ENCODE data around the gene SHANK1.
"Not testable (repeated sequence)": the region's sequence is repeated elsewhere in the genome, so short reads cannot be mapped to it uniquely, and the experiment has no call there.

SHANK1 gene

DNA sequence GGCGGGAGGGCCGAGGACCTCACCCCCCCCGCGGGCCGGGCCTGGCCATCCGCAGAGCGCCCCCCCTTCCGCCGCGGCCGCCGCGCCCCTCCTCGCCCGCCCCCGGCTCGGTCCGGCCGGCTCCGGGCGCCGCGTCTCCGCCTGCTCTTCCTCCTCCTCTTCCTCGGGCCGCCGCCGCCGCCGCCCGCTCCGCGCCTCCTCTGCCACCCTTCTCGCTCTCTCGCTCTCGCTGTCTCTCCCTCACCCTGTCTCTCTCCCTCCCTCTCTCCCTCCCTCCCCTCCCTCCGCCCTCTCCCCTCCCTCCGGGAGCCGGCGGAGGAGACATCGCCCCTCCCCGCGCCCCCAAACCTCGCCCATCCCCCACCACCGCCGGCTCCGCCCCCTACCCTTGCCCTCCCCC is at the start of gene SHANK1:
TSS of gene SHANK1 (minus strand) at position 237 of the 400 bp plus-strand sequence. CDS start 2,883 bp downstream, outside the sequence.
- DNase-seq, result no peak

DNA sequence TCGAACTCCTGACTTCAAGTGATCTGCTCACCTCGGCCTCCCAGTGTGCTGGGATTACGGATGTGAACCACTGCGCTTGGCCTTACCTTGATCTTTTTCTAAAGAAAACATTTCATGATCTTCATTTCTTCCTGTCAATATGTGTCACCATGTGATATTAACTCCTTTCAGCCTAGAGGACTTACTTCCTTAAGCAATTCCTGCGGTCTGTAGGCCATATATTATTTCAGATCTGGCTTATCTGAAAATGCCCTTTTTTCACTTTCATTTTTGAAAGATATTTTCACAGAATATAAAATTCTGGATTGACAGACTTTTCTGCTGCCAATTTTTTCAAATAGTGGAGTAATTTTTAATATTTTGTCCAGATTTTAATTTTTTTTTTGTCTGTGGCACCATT is 48.7 kb upstream of the SHANK1 start:
- DNase-seq, result no peak

DNA sequence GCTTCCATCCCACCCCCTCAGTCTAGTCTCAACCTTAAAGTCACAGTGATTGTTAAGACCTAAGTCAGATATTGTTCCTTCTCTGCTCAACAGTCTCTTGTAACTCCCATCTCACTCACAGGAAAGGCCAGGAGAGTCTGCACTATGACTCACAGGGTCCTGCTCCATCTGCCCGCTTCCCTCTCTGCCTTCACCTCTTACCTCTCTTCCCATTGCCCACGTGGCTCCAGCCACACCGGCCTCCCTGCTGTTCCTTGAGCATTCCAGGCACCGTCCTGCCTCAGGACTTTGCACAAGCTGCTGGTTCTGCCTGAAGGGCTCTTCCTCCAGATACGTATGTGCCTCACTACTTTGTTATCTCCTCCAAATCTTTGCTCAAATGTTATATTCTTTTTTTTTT is 47.7 kb upstream of the SHANK1 start:
- DNase-seq, result not testable (repeated sequence)

DNA sequence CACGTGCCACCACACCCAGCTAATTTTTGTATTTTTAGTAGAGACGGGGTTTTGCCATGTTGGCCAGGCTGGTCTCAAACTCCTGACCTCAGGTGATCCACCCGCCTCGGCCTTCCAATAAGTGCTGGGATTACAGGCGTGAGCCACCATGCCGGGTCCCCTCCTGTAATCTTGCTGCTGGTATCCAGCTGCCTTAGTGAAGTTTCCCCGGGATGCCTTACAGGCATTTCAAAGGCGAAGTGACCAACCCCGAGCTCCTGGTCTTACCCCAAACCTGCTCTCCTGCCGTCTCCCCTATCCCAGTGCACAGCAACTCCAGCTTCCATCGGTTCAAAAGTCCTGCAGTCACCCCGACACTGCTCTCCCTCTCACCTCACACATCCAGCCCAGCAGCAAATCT is 47.1 kb upstream of the SHANK1 start:
- not testable (repeated sequence) for DNase-seq

DNA sequence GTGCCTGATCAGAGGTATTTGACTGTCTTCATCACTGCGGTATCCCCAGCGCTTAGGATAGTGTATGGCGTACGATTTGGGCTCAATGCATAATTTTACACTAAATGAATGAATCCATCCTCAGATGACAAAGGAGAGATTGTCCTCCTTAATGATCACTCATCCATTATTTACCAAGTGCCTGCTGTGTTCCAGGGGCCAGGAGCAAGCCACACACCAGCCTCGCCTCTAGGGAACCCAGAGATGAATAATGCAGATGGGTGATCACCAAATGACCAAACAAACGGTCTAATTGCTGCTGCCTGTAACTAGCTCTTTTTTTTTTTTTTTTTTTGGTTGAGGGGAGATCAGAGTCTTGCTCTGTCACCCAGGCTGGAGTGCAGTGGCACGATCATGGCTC is 44.8 kb upstream of the SHANK1 start:
- no peak for DNase-seq

DNA sequence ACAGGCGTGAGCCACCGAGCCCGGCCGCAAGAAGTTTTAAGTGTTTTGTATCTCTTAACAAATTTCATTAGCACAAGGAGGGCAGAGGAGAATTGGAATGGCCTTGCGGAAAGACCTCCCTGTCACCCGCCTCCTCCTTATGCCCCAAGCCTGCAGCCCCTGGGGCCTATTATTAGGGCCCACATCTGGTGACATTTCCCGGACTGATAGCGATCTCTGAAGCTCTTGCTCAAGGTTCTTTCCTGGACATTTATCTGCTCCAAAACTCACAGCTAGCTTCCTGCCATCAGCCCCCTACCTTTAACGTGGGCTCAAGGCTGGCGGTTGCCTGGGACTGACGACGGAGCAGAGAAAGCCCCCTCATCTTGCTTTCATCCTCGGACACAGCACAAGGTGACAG is 43.9 kb upstream of the SHANK1 start:
- DNase-seq, result not testable (repeated sequence)

DNA sequence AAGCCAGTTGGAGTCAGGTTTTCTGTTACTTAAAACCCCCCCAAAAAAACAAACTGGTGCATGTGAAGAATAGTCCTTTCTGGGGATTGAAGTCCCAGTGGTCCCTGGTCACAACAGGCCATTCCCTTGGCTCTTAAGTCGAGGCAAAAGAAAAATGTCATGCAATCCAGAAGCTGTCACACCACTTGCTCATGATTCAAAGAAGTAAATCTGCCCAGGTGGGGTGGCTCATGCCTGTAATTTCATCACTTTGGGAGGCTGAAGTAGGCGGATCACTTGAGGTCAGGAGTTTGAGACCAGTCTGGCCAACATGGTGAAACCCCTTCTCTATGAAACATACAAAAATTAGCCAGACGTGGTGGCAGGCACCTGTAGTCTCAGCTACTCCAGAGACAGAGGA is 41.9 kb upstream of the SHANK1 start:
- not testable (repeated sequence) for DNase-seq

DNA sequence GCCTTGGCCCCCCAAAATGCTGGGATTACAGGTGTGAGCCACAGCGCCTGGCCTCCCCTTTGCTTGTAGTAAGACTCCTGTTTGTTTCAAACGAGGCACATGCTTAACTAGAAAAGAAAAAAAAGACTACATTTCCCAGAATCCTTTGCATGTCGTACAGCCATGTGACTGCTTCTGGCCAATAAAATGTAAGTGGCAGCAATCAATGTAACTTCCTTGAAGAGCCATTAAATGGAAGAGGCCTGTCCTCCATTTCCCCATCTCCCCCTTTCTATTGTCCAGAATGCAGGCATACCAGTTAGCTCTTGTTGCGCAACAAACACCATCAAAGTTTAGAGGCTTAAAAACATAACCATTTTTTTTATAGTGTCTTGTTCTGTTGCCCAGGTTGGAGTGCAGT is 40.3 kb upstream of the SHANK1 start:
- no peak for DNase-seq

DNA sequence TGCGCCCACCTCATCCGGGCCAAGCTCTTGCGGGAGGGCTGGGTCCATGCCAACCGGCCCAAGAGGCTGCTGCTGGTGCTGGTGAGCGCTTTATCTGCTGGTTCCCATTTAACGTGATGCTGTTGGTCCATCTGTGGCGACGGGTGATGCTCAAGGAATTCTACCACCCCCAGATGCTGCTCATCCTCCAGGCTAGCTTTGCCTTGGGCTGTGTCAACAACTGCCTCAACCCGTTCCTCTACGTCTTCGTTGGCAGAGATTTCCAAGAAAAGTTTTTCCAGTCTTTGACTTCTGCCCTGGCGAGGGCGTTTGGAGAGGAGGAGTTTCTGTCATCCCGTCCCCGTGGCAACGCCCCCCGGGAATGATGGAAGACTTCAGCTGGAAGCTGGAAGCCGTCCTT is 39.5 kb upstream of the SHANK1 start:
- DNase-seq, result not testable (repeated sequence)

DNA sequence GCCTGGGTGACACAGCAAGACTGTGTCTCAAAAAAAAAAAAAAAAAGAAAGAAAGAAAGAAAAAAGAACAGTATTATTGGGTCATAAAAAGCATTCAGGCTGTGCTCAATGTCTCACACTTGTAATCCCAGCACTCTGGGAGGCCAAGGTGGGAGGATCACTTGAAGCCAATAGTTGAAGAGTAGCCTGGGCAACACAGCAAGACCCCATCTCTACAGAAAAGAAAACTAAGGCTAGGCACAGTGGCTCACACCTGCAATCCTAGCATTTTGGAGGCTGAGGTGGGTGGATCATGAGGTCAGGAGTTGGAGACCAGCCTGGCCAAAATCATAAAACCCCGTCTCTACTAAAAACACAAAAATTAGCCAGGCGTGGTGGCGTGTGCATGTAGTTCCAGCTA is 38.0 kb upstream of the SHANK1 start:
- DNase-seq, result not testable (repeated sequence)

DNA sequence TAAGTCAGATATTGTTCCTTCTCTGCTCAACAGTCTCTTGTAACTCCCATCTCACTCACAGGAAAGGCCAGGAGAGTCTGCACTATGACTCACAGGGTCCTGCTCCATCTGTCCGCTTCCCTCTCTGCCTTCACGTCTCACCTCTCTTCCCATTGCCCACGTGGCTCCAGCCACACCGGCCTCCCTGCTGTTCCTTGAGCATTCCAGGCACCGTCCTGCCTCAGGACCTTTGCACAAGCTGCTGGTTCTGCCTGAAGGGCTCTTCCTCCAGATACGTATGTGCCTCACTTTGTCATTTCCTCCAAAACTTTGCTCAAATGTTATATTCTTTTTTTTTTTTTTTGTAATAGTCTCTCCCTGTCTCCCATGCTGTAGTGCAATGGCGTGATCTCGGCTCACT is 36.6 kb upstream of the SHANK1 start:
- DNase-seq, result not testable (repeated sequence)

DNA sequence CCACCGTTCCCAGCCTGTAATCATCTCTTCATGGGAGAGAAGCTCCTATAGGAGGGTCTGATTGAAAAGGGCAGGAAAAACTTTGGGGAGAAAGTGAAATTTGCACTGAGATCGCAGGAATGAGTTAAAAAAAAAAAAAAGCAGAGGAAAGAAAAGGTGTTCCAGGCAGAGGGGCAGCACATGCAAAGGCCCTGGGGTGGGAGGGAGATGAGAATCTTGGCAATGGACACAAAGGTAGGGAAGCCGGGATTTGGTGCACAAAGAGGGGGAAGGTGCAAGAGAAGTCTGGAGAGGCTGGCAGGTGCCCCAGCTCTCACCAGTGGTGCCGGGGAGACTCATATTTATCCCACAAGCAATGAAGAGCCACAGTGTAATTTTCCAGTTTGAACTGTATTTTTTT is 34.3 kb upstream of the SHANK1 start:
- DNase-seq, result no peak

DNA sequence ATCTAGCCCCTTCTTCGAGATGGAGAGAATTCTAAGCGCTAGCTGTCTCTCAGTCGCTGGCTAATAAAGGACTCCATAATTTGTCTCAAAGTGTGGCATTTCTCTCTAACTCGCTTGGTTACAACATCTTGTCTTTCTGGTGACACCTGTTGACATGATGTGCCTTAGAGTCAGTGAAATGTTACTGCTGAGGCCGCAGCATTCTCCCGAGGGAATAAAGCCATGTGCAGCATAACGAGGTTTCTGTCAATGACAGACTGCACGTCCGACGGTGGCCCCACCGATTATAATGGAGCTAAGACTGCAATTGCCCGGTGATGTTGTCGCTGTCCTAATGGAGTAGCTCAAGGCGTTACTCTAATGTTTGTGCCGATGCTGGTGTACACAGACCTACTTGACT is 30.4 kb upstream of the SHANK1 start:
- DNase-seq, result no peak

DNA sequence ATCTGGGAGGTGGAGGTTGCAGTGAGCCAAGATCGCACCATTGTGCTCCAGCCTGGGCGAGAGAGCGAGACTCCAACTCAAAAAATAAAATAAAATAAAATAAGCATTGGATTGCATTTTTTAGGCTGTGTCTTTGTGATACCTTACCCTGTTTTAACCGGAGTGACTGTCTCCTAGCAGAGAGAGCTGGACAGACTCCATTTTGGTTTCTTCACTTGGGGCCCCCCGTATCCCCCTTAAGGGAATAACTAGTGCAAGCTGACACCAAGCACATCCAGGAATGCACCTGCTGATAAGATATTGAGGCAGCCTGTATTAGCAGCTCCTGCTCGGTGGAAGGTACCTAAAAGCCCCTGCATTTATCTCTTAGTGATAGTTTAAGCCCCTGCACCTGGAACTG is 29.9 kb upstream of the SHANK1 start:
- DNase-seq, result no peak

DNA sequence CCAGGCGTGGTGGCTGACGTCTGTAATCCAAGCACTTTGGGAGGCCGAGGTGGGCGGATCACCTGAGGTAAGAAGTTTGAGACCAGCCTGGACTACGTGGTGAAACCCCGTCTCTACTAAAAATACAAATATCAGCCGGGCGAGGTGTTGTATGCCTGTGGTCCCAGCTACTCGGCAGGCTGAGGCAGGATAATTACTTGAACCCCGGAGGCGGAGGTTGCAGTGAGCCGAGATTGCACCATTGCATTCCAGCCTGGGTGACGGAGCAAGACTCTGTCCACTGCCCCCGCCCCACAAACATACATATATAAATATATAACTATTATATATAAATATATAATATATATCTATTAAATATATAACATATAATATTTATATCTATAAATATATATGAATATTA is 27.5 kb upstream of the SHANK1 start:
- DNase-seq, result not testable (repeated sequence)

DNA sequence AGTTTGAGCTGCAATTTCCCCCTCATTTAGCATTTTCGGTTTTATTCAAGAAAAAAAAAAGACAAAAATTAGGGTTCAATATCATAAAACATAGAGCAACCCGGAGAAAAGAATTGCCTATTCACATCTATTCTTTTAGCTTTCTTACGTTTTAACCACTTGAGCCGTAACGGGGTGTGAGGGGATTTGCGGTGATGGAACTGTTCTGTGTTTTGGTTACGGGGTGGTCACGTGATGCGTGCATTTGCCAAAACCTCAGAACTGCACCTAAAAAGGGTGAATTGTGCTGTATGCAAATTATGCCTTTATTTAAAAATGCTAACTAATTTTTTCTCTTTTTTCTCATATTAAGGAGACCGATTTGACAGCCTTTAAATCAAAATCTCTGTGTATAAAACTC is 25.6 kb upstream of the SHANK1 start:
- DNase-seq, result no peak

DNA sequence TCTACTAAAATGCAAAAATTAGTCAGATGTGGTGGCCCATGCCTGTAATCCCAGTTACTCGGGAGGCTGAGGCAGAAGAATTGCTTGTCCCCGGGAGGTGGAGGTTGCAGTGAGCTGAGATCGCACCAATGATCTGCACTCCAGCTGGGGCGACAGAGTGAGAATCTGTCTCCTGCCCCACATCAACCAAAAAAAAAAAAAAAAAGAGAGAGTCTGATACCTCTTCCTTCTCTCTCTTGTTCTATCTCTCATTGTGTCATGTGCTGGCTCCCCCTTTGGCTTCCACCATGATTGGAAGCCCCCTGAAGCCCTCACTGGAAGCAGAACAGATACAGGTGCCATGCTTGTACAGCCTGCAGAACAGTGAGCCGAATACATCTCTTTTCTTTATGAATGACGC is 23.9 kb upstream of the SHANK1 start:
- DNase-seq, result no peak

DNA sequence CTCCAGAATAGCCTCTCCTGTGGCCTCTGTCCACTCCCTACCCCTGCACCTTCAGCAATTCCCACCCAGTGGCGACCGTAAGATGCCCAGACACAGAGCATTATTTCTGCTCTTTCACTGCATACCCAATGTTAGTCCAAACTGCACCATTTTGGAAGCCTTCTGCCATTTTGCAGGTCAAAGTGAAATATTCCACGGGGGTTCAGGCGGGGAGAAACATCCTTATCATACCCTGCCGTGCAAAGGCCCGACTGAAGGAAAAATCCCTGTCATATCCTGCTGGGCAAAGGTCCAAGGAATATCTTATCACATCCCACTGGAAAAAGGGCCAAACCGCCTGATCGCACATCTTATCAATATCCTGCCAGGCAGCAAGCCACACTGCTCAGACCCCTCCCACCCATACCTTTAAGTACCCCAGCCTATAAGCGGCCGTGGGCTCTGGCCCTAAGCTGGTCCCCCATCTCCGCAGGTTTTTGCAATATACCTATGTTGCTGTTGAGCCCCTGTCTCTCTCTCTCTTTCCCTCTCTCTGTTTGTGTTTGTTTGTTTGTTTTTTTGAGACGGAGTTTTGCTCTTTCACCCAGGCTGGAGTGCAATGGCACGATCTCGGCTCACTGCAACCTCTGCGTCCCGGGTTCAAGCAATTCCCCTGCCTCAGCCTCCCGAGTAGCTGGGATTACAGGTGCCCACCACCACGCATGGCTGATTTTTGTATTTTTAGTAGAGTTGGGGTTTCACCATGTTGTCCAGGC is 21.8 kb upstream of the SHANK1 start:
- no peak for DNase-seq

DNA sequence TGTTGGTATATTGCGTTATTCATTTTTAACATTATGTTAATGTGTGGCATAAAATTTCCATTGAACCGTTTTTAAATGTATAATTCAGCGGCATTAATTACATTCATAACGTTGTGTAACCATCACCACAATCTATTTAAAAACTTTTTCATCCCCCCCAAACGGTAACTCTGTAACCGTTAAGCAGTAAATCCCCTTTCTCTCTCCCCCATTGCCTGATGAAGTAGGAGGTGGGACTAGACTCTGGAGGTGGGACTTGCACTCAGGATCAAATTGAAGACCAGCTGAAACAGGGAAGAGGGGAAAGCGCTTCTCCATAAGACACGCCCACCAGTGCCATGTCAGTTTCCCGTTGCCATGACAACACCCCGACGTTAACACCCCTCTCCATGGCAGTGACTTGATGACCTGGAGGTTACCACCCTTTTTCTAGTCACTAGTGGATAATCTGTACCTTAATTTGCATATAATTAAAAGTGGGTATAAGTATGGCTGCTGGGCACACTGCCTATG is 20.4 kb upstream of the SHANK1 start:
- no peak for DNase-seq

DNA sequence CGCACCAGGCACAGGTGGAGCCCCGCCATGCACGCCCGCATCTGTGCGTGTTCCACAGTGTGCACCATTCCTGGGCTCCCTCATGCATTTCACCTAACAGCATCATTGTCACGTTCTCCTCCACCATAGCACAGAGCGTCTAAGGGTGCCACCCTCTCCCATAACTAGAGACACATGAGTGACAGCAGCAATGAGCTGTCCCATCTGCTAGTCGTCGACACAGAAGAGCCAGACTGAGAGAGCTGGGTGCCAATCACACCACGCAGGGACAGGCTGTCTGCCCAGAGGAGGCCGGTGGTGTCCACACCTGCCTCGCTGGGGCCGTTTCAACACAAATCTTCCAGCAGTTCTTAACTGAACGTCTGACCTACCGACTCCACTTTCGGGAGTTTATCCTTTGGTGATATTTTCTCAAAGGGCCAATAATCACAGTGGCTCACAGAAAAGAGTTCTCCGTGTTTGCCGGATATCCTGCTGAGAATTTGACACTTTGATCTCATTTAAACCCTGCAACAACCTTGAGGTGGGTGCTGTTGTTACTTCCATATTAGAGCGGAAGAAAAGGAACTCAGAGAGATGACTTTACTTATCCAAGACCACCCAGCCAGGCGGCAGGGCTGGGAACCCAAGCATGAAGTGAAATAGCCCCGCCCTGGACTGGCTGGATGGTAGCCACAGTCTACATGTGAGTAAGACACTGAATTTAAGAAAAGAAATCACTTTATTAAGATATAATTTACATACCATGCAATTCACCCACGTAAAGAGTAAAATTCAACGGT is 19.7 kb upstream of the SHANK1 start:
- DNase-seq, result no peak

DNA sequence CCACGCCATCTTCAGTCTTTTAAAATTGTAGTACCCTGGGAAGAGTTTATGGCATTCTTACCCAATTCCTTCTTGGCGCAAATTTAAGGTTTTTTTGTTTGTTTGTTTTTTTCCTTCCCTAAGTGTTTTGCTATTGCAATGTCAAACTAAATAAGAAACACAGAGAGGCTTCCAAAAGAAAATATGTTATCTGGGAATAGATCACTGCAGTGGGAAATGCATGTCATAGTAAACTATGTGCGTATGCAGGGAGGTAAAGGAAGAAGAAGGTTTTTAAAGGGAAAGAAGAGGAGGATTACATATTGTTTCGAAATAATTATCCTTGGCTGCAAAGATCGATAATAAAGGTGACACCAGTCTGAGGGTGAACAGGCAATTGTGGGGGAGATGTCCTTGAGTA is 16.7 kb upstream of the SHANK1 start:
- no peak for DNase-seq

DNA sequence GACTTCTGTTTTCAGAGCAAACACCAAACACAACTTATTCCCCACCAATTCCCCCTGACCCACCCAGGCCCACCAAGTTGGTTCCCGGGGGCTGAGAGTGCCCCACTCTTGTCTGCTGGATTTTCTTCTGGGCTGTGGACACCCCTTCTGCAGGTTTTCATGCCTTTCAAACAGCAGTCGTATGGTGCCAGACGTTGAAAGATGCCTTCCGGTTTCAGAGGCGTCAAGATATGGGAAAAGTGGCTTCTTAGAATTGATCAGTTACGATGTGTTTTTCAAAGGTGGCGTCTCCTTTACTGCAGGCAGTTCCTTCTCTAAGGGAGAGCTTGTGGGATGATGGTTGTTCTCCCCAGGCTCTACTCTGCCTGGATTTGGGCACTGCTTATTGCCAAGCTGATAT is 16.3 kb upstream of the SHANK1 start:
- no peak for DNase-seq

DNA sequence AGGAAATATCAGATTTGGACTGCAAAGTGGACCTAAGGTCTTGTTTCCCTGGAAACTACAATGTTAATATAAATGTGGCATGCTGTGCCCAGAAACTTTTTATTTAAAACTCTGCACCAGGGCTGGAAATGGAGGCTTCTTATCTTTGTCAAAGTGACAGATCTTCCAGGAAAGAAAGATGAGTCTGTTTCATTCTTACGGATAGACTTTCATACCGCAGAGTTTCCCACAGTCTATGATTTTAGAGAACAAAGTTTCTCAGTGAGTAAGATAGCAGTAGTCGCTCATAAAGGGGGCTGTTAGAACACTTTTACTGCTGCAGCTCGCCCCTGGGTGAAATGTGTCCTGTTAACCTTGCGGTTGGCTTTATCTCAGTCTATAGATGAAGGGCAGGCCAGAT is 10.3 kb upstream of the SHANK1 start:
- DNase-seq, result no peak

DNA sequence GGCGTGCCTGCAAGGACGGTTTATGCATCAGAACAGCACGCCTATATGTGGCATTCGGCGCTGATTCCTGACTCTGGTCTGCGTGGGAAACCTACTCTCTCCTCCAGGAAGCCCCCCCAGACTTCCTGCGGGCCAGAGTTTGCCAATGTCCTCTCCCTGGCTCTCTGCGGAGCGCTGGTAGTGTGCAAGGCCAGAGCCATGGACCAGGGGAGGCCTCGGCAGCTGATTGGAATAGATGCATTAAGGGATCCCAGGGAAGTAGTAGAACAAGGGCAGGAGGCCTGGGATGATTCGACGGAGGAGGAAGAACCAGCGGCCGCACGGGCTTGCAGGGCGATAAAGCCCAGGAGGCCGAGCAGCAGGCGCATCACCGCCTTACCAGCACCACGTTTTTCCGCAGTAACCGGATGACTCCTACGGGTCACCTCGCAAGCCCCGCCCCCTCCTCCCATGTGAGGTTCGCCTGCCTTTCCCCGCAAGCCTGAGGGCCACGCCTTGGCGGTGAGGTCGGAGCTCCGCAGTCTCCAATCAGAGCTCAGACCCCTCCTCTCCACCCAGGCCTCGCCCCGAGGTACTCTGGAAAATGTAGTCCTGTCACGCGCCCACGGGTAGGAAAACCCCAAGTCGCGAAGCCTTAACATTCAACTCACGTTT is 8.6 kb upstream of the SHANK1 start:
- no peak for DNase-seq

Measured in NCI-H1436 (cell line).